HEK293T (cell line): Measurements from ENCODE around the gene CHMP4B.

Source experiments
- ARNT ChIP-seq: fragments of 450-650 bp; IDR thresholded peaks from 2 replicates; pipeline ENCODE4 v1.6.1; 2017; ENCODE audit warnings: mild to moderate bottlenecking
- BHLHE40 ChIP-seq: fragments of 450-650 bp; IDR thresholded peaks from 2 replicates; pipeline ENCODE4 v1.6.1; 2016; ENCODE audit warnings: mild to moderate bottlenecking, moderate library complexity, borderline replicate concordance
- CTBP1 ChIP-seq: fragments of 450-650 bp; IDR thresholded peaks from 2 replicates; pipeline ENCODE4 v1.6.1; 2016; ENCODE audit warnings: borderline replicate concordance
- FOXA1 ChIP-seq: fragments of 450-650 bp; IDR thresholded peaks from 2 replicates; pipeline ENCODE4 v1.6.1; 2016; ENCODE audit warnings: mild to moderate bottlenecking
- FOXK2 ChIP-seq: fragments of 450-650 bp; IDR thresholded peaks from 2 replicates; pipeline ENCODE4 v1.6.1; 2016; ENCODE audit warnings: mild to moderate bottlenecking
- FOXM1 ChIP-seq: fragments of 450-650 bp; IDR thresholded peaks from 2 replicates; pipeline ENCODE4 v1.6.1; 2017; ENCODE audit warnings: mild to moderate bottlenecking, borderline replicate concordance
- L3MBTL2 ChIP-seq: fragments of 450-650 bp; conservative IDR thresholded peaks from 2 replicates; pipeline ENCODE4 v1.6.1; 2016; ENCODE audit warnings: mild to moderate bottlenecking
- SP1 ChIP-seq: fragments of 450-650 bp; IDR thresholded peaks from 2 replicates; pipeline ENCODE4 v1.6.1; 2017
- TARDBP ChIP-seq: fragments of 450-650 bp; IDR thresholded peaks from 2 replicates; pipeline ENCODE4 v1.6.1; 2016
- ZNF384 ChIP-seq: fragments of 450-650 bp; IDR thresholded peaks from 2 replicates; pipeline ENCODE4 v1.6.1; 2016
- TF ChIP-seq, protein P1 (sequence below): fragments of 450-650 bp; IDR thresholded peaks from 2 replicates; pipeline ENCODE4 v1.6.1; 2016

DNA sequence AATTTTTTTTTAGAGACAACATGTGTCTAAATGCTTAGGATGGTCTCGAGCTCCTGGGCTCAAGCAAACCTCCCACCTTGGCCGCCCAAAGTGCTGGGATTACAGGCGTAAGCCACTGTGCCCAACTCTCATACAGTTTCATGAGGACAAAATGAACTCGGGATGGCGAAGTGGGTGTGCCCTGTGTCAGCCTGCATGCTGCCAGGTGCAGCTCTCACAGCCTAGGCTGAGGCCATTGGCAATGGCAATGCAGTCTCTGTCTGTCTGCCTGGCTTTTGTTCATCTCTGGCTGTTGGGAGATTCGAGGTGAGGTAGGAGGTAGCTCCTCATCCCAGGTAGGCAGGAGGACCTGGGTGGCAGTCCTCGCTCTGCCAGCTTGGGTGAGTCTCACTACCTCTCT, 88.0 kb downstream of the CHMP4B start:
- TF ChIP-seq ZNF384 = no peak
- no peak for TF ChIP-seq SP1
- TF ChIP-seq FOXK2 = no peak
- no peak for TF ChIP-seq L3MBTL2
- TF ChIP-seq CTBP1 = no peak
- no peak for TF ChIP-seq ARNT
- no peak for TF ChIP-seq TARDBP
- no peak for TF ChIP-seq FOXA1
- TF ChIP-seq BHLHE40 = no peak
- no peak for TF ChIP-seq FOXM1
- TF ChIP-seq, protein P1, sequence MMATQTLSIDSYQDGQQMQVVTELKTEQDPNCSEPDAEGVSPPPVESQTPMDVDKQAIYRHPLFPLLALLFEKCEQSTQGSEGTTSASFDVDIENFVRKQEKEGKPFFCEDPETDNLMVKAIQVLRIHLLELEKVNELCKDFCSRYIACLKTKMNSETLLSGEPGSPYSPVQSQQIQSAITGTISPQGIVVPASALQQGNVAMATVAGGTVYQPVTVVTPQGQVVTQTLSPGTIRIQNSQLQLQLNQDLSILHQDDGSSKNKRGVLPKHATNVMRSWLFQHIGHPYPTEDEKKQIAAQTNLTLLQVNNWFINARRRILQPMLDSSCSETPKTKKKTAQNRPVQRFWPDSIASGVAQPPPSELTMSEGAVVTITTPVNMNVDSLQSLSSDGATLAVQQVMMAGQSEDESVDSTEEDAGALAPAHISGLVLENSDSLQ = no peak
